Activated CD4-positive, CD25-positive, alpha-beta regulatory T cell treated with anti-CD3 and anti-CD28 coated beads, Interleukin-2, amount 50 U/mL, for 16 hours (primary cell): ENCODE measurements around the gene TTC14.

Experiments used
- DNase-seq: peaks from one replicate; pipeline ENCODE4 v3.0.0-alpha.2; 2020; ENCODE audit warnings: low read depth, low spot score

Gene TTC14

GRCh38 chr3:180630371-180630770 is 28.4 kb downstream of the TTC14 start:
- no peak for DNase-seq

- DNase-seq: no peak
Observed at GRCh38 chr3:180631317-180631716, 29.4 kb downstream of the TTC14 start.

GRCh38 chr3:180633722-180634121 is 31.8 kb downstream of the TTC14 start:
- DNase-seq: no peak

GRCh38 chr3:180640987-180641386 is 39.0 kb downstream of the TTC14 start:
- no peak for DNase-seq

GRCh38 chr3:180646187-180646790 is 44.3 kb downstream of the TTC14 start:
- no peak for DNase-seq

- no peak for DNase-seq
Observed at GRCh38 chr3:180656406-180656805, 54.4 kb downstream of the TTC14 start.

GRCh38 chr3:180657094-180657493 is 55.1 kb downstream of the TTC14 start:
- DNase-seq: no peak
